NCI-H128 (cell line): ENCODE data around the gene PPP2R3B.
"Not testable (repeated sequence)": the region's sequence is repeated elsewhere in the genome, so short reads cannot be mapped to it uniquely, and the experiment has no call there.

ENCODE experiments used
- DNase-seq: peaks from one replicate; lab custom pipeline; 2025; ENCODE audit not compliant: unreplicated experiment; lab: John Stamatoyannopoulos, UW

PPP2R3B gene

GRCh38 chrX:320126-320783, 66.5 kb downstream of the PPP2R3B start:
- DNase-seq = no peak

GRCh38 chrX:319579-320125, 67.1 kb downstream of the PPP2R3B start:
- DNase-seq = no peak

- DNase-seq = no peak
Observed at GRCh38 chrX:318739-319578, 67.7 kb downstream of the PPP2R3B start, which contains the start of gene GTPBP6. GTPBP6 (minus strand) TSS chrX:318796; CDS start chrX:318787, 9 bp downstream.

DNA sequence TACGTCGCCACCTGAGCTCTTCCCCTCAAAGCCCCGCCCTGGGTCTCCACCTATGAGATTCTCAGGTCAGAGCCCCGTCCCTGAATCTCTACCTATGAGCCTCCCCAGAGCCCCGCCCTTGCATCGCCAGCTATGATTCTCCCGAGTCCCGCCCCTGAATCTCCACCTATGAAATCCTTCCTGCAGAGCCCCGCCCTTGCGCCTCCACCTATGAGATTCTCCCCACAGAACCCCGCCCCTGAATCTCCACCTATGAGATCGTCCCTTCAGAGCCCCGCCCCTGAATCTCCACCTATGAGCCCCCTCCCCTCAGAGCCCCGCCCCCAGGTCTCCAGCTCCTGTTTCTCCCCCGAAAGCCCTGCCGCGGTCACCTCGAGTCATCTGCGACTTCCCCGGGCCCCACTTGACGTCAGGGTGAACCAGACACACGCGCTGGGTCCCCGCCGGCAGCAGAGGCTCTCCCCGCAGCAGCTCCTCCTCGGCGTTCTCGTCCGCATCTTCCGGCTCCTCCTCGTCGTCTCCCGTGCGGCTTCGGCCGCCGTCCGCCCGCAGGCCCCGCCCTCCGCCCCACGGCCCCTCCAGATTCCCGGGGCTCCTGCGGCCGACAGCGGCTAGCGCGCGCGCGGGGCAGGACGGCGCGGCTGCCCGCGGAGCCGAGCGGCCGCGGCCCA, 68.5 kb downstream of the PPP2R3B start:
- no peak for DNase-seq

GRCh38 chrX:317424-318067, 69.2 kb downstream of the PPP2R3B start:
- no peak for DNase-seq

- no peak for DNase-seq
Observed at GRCh38 chrX:316351-317325, 70.1 kb downstream of the PPP2R3B start.

DNA sequence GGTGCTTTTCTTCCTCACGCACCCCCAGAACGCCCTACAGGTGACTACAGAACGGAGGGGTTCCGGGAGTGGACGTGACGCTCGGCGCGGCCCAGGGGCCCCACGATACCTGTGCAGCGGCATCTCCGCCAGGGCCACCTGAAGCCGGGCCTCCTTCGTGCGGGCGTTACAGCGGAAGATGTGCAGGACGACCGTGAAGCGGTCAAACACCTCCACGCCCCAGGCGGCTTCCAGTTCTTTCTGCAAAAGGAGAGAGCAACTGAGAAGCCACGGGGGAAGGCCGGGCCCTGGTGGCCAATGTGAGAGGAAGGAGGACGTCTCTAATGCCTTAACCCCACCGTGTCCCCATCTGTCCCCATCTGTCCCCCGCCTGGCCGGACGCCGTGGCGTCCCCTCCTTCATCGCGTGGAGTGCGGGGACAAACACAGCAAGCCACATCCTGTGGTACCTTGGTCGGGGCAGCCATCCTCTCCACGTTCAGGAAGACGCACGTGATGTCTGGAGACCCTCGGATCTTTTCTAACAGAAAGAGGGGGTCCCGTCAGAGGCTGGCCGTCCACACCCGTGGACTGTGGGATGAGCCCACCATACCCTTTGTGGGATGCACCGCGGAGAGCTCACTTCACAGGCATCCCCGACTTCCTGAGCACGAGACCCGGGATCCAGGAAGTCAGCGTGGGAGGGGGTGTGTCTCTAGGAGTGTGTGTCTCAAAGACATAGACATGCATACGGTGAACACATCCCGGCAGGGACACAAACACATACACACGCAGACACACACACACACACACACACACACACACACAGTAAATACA, 71.7 kb downstream of the PPP2R3B start:
- DNase-seq = no peak

- no peak for DNase-seq
Observed at GRCh38 chrX:314049-314448, 72.7 kb downstream of the PPP2R3B start.

DNA sequence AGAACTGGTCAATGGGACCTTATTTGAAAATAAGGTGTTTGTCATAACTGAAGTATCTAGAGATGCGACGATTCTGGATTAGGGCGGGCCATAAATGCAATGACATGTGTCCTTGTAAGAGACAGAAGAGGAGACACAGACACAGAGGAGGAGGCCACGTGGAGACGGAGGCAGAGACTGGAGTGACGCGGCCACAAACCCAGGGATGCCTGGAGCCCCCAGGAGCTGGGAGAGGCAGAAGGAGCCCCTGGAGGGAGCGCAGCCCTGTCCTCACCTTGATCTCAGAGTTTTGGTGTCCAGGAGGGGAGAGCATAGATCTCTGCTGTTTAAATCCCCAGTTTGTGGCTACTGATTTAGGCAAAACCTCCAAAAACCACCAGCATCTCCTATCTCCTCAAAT, 73.2 kb downstream of the PPP2R3B start:
- no peak for DNase-seq

DNA sequence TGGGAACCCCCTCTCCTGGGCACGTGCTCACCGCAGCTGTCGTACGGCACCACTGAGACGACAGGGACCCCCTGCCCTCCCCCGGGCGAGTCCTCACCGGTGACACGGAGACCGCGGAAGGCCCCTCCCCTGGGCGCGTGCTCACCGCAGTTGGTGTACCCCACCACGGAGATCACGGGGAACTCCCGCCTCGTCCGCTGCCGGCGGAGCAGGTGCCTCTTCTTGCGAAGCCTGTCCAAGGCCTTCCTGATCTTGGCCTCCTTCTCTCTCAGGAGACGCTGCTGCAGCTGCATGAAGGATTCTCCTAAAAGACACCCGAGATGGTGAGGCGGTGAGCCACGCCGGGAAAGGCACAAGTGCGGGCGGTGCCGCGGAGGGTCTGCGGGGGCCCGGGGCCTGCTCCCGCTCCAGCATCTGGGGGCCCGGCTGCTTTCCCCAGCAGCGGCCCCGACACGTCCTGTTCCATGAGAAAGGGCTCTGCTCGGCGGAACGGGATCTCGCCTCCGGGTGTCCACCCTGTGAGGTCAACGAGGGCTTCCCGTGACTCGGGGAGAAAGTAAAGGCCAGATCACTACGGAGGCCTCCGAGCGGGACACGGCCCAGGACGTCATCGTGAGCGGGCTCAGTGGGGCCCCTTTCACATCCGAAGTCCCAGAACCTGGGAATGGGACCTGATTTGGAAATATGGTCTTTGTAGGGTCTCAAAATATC, 73.9 kb downstream of the PPP2R3B start:
- DNase-seq = no peak

GRCh38 chrX:311156-312129, 75.3 kb downstream of the PPP2R3B start:
- DNase-seq = no peak

DNA sequence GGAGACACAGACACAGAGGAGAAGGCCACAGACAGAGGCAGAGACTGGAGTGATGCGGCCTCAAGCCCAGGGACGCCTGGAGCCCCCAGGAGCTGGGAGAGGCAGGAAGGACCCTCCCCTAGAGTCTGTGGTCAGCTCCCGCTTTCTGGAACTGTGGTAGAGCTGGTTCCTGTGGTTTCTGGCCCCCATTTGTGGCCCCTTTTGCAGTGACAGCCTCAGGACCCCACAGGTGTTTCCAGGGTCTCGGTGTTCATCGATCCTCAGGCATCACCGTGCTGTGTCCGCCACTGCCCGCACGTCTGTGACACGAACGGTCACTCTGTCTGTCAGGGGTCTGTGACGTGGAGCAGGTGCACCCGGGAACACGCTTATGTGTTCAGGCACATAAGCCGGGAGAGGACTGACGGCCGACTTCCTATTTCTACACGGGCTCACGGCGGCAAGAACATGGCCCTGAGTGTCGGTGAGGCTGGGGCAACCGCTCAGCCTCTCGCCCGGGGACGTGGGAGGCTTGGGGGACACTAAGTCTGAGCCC, 76.0 kb downstream of the PPP2R3B start:
- no peak for DNase-seq

DNA sequence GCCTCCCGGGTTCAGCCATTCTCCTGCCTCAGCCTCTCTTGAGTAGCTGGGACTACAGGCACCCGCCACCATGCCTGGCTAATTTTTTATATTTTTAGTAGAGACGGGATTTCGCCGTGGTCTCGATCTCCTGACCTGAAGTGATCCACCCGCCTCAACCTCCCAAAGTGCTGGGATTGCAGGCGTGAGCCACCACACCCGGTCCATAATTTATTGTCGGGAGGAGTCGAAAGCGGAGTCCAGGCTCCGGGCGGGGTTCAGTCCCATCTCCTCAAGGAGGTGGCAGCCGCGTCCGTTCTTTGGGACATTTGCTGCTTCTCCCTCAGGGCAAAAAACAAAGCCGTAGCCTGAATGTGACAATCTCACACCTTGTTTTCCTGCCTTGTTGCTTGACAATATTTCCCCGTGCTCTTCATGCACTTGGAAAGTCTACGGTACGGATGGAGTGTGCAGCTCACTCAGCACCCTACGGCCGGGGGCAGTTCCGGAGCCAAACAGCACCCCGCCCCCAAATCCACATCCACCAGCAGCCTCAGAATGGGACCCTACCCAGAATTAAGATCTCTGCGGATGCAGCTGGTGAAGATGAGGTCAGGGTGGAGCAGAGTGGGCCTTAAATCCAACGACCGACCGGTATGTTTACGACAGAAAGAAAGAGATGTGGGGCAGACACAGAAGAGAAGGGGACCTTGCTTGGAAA, 77.7 kb downstream of the PPP2R3B start:
- DNase-seq = no peak

GRCh38 chrX:307261-308111, 79.2 kb downstream of the PPP2R3B start:
- no peak for DNase-seq

DNA sequence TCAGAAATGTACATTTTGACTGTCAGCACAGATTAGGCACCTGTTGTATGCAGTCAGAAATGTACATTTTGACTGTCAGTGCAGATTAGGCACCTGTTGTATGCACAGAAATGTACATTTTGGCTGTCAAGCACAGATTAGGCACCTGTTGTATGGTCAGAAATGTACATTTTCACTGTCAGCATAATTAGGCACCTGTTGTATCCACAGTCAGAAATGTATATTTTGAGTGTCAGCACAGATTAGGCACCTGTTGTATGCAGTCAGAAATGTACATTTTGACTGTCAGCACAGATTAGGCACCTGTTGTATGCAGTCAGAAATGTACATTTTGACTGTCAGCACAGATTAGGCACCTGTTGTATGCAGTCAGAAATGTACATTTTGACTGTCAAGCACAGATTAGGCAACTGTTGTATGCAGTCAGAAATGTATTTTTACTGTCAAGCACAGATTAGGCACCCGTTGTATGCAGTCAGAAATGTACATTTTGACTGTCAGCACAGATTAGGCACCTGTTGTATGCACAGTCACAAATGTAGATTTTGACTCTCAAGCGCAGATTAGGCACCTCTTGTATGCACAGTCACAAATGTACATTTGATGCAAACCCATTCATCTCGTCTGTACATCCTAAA, 80.0 kb downstream of the PPP2R3B start:
- not testable (repeated sequence) for DNase-seq
